Activated T-cell treated with anti-CD3 and anti-CD28 coated beads, Interleukin-2, amount 50 U/mL, for 24 hours (primary cell): ENCODE results near the gene SASS6.

Source experiments
- DNase-seq: peaks from one replicate; pipeline ENCODE4 v3.0.0-alpha.2; 2020
- H3K27ac Mint-ChIP-seq: 2 replicates; pipeline ENCODE4 v1.8.0; 2020; ENCODE audit warnings: mild to moderate bottlenecking, mixed read lengths
- H3K27me3 Mint-ChIP-seq: 2 replicates; pipeline ENCODE4 v1.8.0; 2020; ENCODE audit warnings: mixed read lengths
- H3K36me3 Mint-ChIP-seq: 2 replicates; pipeline ENCODE4 v1.8.0; 2020; ENCODE audit warnings: low read depth, mixed read lengths
- H3K4me1 Mint-ChIP-seq: 2 replicates; pipeline ENCODE4 v1.8.0; 2020; ENCODE audit warnings: low read depth, mixed read lengths
- H3K4me3 Mint-ChIP-seq: 2 replicates; pipeline ENCODE4 v1.8.0; 2020; ENCODE audit warnings: mild to moderate bottlenecking, moderate library complexity, mixed read lengths
- H3K9me3 Mint-ChIP-seq: 2 replicates; pipeline ENCODE4 v1.8.0; 2020; ENCODE audit warnings: mixed read lengths

Gene SASS6

GRCh38 chr1:100132566-100133477 is at the start of gene SASS6, which contains the start of gene TRMT13:
Gene SASS6 (minus strand): TSS chr1:100132930. CDS start chr1:100132814, 116 bp downstream.
Gene TRMT13 (plus strand): TSS chr1:100133163. CDS start chr1:100133169, 6 bp downstream.
- Mint-ChIP-seq H3K9me3 (no peaks in the 10 kb centered on the region), H3K4me3 (peak within 1 kb of the TSS; percentile 98), H3K36me3 (peaks cover 42% of the 10 kb centered on the region), H3K4me1 (peaks cover 42% of the 10 kb centered on the region), H3K27ac (peak within 1 kb of the TSS; percentile 98), H3K27me3 (no peaks in the 10 kb centered on the region)
- DNase-seq: peak; percentile 91

GRCh38 chr1:100178091-100178490 is 45.4 kb upstream of the SASS6 start, which contains the start of gene LRRC39:
Gene LRRC39 (minus strand): TSS chr1:100178256. CDS start chr1:100168516, 9,740 bp downstream.
- no peak within 1 kb of the TSS for H3K27ac Mint-ChIP-seq

GRCh38 chr1:100177295-100178041 is 44.7 kb upstream of the SASS6 start:
- H3K27me3 Mint-ChIP-seq: no peaks in the 10 kb centered on the region
- H3K27ac Mint-ChIP-seq: no peak overlapping the region
- H3K4me3 Mint-ChIP-seq: no peak overlapping the region
- no peaks in the 10 kb centered on the region for H3K9me3 Mint-ChIP-seq
- no peaks in the 10 kb centered on the region for H3K4me1 Mint-ChIP-seq
- no peaks in the 10 kb centered on the region for H3K36me3 Mint-ChIP-seq
- DNase-seq: no peak

More at GRCh38 chr1:100178091-100178490, 45.4 kb upstream of the SASS6 start, which contains the start of gene LRRC39:
- H3K4me1 Mint-ChIP-seq: no peaks in the 10 kb centered on the region
- no peaks in the 10 kb centered on the region for H3K27me3 Mint-ChIP-seq
- no peak for DNase-seq
- no peaks in the 10 kb centered on the region for H3K36me3 Mint-ChIP-seq
- H3K9me3 Mint-ChIP-seq: no peaks in the 10 kb centered on the region
- no peak within 1 kb of the TSS for H3K4me3 Mint-ChIP-seq

- H3K4me3 Mint-ChIP-seq: no peak overlapping the region
- no peaks in the 10 kb centered on the region for H3K27me3 Mint-ChIP-seq
- no peak for DNase-seq
- no peaks in the 10 kb centered on the region for H3K4me1 Mint-ChIP-seq
- H3K36me3 Mint-ChIP-seq: no peaks in the 10 kb centered on the region
- no peaks in the 10 kb centered on the region for H3K9me3 Mint-ChIP-seq
- no peak overlapping the region for H3K27ac Mint-ChIP-seq
These were observed 35.3 kb upstream of the SASS6 start for GRCh38 chr1:100168051-100168450.

GRCh38 chr1:100164702-100165101 is 32.0 kb upstream of the SASS6 start:
- Mint-ChIP-seq H3K4me1 (no peaks in the 10 kb centered on the region), H3K27ac (no peak overlapping the region), H3K4me3 (no peak overlapping the region), H3K36me3 (no peaks in the 10 kb centered on the region), H3K9me3 (no peaks in the 10 kb centered on the region), H3K27me3 (no peaks in the 10 kb centered on the region)
- no peak for DNase-seq

GRCh38 chr1:100164216-100164615 is 31.5 kb upstream of the SASS6 start:
- H3K27me3 Mint-ChIP-seq: no peaks in the 10 kb centered on the region
- H3K4me3 Mint-ChIP-seq: no peak overlapping the region
- H3K9me3 Mint-ChIP-seq: no peaks in the 10 kb centered on the region
- no peak for DNase-seq
- H3K4me1 Mint-ChIP-seq: no peaks in the 10 kb centered on the region
- H3K36me3 Mint-ChIP-seq: no peaks in the 10 kb centered on the region
- H3K27ac Mint-ChIP-seq: no peak overlapping the region

- no peaks in the 10 kb centered on the region for H3K4me1 Mint-ChIP-seq
- no peak for DNase-seq
- no peaks in the 10 kb centered on the region for H3K9me3 Mint-ChIP-seq
- H3K27me3 Mint-ChIP-seq: no peaks in the 10 kb centered on the region
- no peak overlapping the region for H3K4me3 Mint-ChIP-seq
- H3K36me3 Mint-ChIP-seq: no peaks in the 10 kb centered on the region
- H3K27ac Mint-ChIP-seq: no peak overlapping the region
These were observed 30.2 kb upstream of the SASS6 start for GRCh38 chr1:100162881-100163280.

- H3K4me1 Mint-ChIP-seq: peaks cover 9% of the 10 kb centered on the region
- no peak for DNase-seq
- H3K9me3 Mint-ChIP-seq: no peaks in the 10 kb centered on the region
- H3K36me3 Mint-ChIP-seq: peaks cover 32% of the 10 kb centered on the region
- H3K4me3 Mint-ChIP-seq: no peak overlapping the region
- H3K27ac Mint-ChIP-seq: peak overlapping the region; percentile 12
- no peaks in the 10 kb centered on the region for H3K27me3 Mint-ChIP-seq
These were observed 19.5 kb upstream of the SASS6 start for GRCh38 chr1:100152271-100152670.

GRCh38 chr1:100151679-100152078 is 18.9 kb upstream of the SASS6 start:
- Mint-ChIP-seq H3K27ac (no peak overlapping the region), H3K4me3 (no peak overlapping the region), H3K27me3 (no peaks in the 10 kb centered on the region), H3K9me3 (no peaks in the 10 kb centered on the region), H3K4me1 (peaks cover 9% of the 10 kb centered on the region), H3K36me3 (peaks cover 35% of the 10 kb centered on the region)
- no peak for DNase-seq

- no peak for DNase-seq
- Mint-ChIP-seq H3K9me3 (no peaks in the 10 kb centered on the region), H3K4me3 (no peak overlapping the region), H3K27ac (no peak overlapping the region), H3K4me1 (peaks cover 9% of the 10 kb centered on the region), H3K36me3 (peaks cover 71% of the 10 kb centered on the region), H3K27me3 (no peaks in the 10 kb centered on the region)
These were observed 15.1 kb upstream of the SASS6 start for GRCh38 chr1:100147875-100148274.

GRCh38 chr1:100146958-100147357 is 14.2 kb upstream of the SASS6 start:
- Mint-ChIP-seq H3K9me3 (no peaks in the 10 kb centered on the region), H3K27me3 (no peaks in the 10 kb centered on the region), H3K27ac (no peak overlapping the region), H3K4me3 (no peak overlapping the region), H3K36me3 (peaks cover 78% of the 10 kb centered on the region), H3K4me1 (peaks cover 4% of the 10 kb centered on the region)
- DNase-seq: no peak

GRCh38 chr1:100145116-100145515 is 12.4 kb upstream of the SASS6 start:
- Mint-ChIP-seq H3K4me3 (no peak overlapping the region), H3K4me1 (no peaks in the 10 kb centered on the region), H3K36me3 (peaks cover 87% of the 10 kb centered on the region), H3K27ac (peak overlapping the region; percentile 35), H3K9me3 (no peaks in the 10 kb centered on the region), H3K27me3 (no peaks in the 10 kb centered on the region)
- no peak for DNase-seq

- no peak overlapping the region for H3K4me3 Mint-ChIP-seq
- H3K27ac Mint-ChIP-seq: peak overlapping the region; percentile 6
- no peaks in the 10 kb centered on the region for H3K27me3 Mint-ChIP-seq
- no peaks in the 10 kb centered on the region for H3K9me3 Mint-ChIP-seq
- peaks cover 3% of the 10 kb centered on the region for H3K4me1 Mint-ChIP-seq
- no peak for DNase-seq
- H3K36me3 Mint-ChIP-seq: peaks cover 91% of the 10 kb centered on the region
These were observed 9.6 kb upstream of the SASS6 start for GRCh38 chr1:100142343-100142742.

GRCh38 chr1:100141192-100141591 is 8.5 kb upstream of the SASS6 start:
- Mint-ChIP-seq H3K27ac (peak overlapping the region; percentile 35), H3K27me3 (no peaks in the 10 kb centered on the region), H3K4me3 (no peak overlapping the region), H3K9me3 (no peaks in the 10 kb centered on the region), H3K4me1 (peaks cover 3% of the 10 kb centered on the region), H3K36me3 (peaks cover 92% of the 10 kb centered on the region)
- DNase-seq: no peak

- no peak overlapping the region for H3K27ac Mint-ChIP-seq
- no peak overlapping the region for H3K4me3 Mint-ChIP-seq
- H3K36me3 Mint-ChIP-seq: peaks cover 78% of the 10 kb centered on the region
- H3K9me3 Mint-ChIP-seq: no peaks in the 10 kb centered on the region
- H3K4me1 Mint-ChIP-seq: peaks cover 17% of the 10 kb centered on the region
- H3K27me3 Mint-ChIP-seq: no peaks in the 10 kb centered on the region
- DNase-seq: no peak
These were observed 4.9 kb upstream of the SASS6 start for GRCh38 chr1:100137602-100138001.
